Prostate gland (tissue), 2 donors: ENCODE data around the gene FKBP14.

Experiments used
- CTCF ChIP-seq, 4 experiments: fragments of 200-600 bp in 2 of 4; fragments of 450-650 bp in 2 of 4; sonication (generic) in 2 of 4; IDR thresholded peaks; 1 replicate in 3 of 4; 2 replicates in 1 of 4; pipeline ENCODE4 v1.5.1; 2016 to 2019; ENCODE audit warnings: antibody characterized with exemption in 4 of 4, mild to moderate bottlenecking in 2 of 4, moderate library complexity in 2 of 4
- POLR2A ChIP-seq: fragments of 450-650 bp; IDR thresholded peaks from one replicate; pipeline ENCODE4 v1.6.1; 2016; ENCODE audit warnings: antibody characterized with exemption, mild to moderate bottlenecking
- POLR2AphosphoS5 ChIP-seq: sonication (generic); formaldehyde crosslinking; IDR thresholded peaks from one replicate; pipeline ENCODE4 v1.6.1; 2017; ENCODE audit warnings: antibody characterized with exemption

- TF ChIP-seq CTCF (IDR thresholded peaks at IDR 0.05), result no peak
- no peak for TF ChIP-seq POLR2A
- no peak for TF ChIP-seq POLR2AphosphoS5
Observed at GRCh38 chr7:30019387-30019786, 7.1 kb downstream of the FKBP14 start.
